Upper lobe of left lung (tissue), 6 donors: ENCODE measurements around the gene MVD. TPM values are rescaled to one million over a fixed set of nuclear protein-coding genes. Genes with fewer than 3 reads are reported as not detected.
"Not testable (repeated sequence)": the region's sequence is repeated elsewhere in the genome, so short reads cannot be mapped to it uniquely, and the experiment has no call there.

Experiments used
- ATAC-seq, 2 donors: fragments of 200-7000 bp; cut with Tn5 transposase; one replicate each; pipeline ENCODE4 v1.9.1; 2022; ENCODE audit warnings: mild to moderate bottlenecking in 2 of 2, moderate library complexity in 2 of 2; ENCODE audit not compliant: low FRiP score in 2 of 2
- DNase-seq, 2 donors: peaks; one replicate each; pipeline ENCODE4 v3.0.0-alpha.2; 2019 to 2020
- H3K27ac ChIP-seq, 4 donors: fragments of 200-600 bp; sonication (generic); one replicate each; pipeline ENCODE4 v1.5.1; 2016 to 2019
- H3K27me3 ChIP-seq, 4 donors: fragments of 200-600 bp; sonication (generic); one replicate each; pipeline ENCODE4 v1.5.1; 2017 to 2019
- H3K36me3 ChIP-seq, 4 donors: fragments of 200-600 bp; sonication (generic); one replicate each; pipeline ENCODE4 v1.5.1; 2016 to 2019
- H3K4me1 ChIP-seq, 4 donors: fragments of 200-600 bp; sonication (generic); one replicate each; pipeline ENCODE4 v1.5.1; 2018 to 2019
- H3K4me3 ChIP-seq, 4 donors: fragments of 200-600 bp; sonication (generic); one replicate each; pipeline ENCODE4 v1.5.1; 2017 to 2019; ENCODE audit warnings: mild to moderate bottlenecking in 2 of 4, moderate library complexity in 1 of 4
- H3K9me3 ChIP-seq, 4 donors: fragments of 200-600 bp; sonication (generic); one replicate each; pipeline ENCODE4 v1.5.1; 2018 to 2019
- CTCF ChIP-seq, 6 experiments: fragments of 450-650 bp in 4 of 6; fragments of 200-600 bp in 2 of 6; sonication (generic) in 2 of 6; IDR thresholded peaks; one replicate each; pipeline ENCODE4 v1.5.1; 2016 to 2019; ENCODE audit warnings: antibody characterized with exemption in 6 of 6
- EP300 ChIP-seq, 4 donors: sonication (generic); formaldehyde crosslinking; IDR thresholded peaks; one replicate each; pipeline ENCODE4 v1.5.1; 2017; ENCODE audit warnings: antibody characterized with exemption in 4 of 4, control low read depth in 2 of 4
- POLR2A ChIP-seq, 4 donors: fragments of 450-650 bp; IDR thresholded peaks; one replicate each; pipeline ENCODE4 v1.5.1; 2016 to 2017; ENCODE audit warnings: antibody characterized with exemption in 4 of 4, mild to moderate bottlenecking in 2 of 4
- POLR2AphosphoS5 ChIP-seq, 2 donors: sonication (generic); formaldehyde crosslinking; IDR thresholded peaks; one replicate each; pipeline ENCODE4 v1.5.1; 2017; ENCODE audit warnings: antibody characterized with exemption in 2 of 2
- WGBS, 2 donors: methylation state at CpG; one replicate each; pipeline ENCODE4 v1.1.5; 2017 to 2018; 5-methylcytosine and 5-hydroxymethylcytosine counted together
- total RNA-seq, 6 donors: library from RNA; depleted of rRNA in 4 of 6; stranded (reverse); fragments of >200 nt in 4 of 6; gene quantifications; one replicate each; pipeline versions ENCODE4 v1.1.0 to v1.2.1, GENCODE V29; 2016 to 2021
- donor health status: DM: no; HTN: no; CAD: no; lungs with moderate emphysema.
- donor health status: DM: no; HTN: yes; CAD: no; lungs with severe emphysema.

MVD gene
- total RNA-seq, 6 donors from 2014 or later, result 38.1 to 114 (median 90.5) TPM

- Histone ChIP-seq H3K27ac (no peak overlapping the region), H3K4me3 (no peak overlapping the region), H3K4me1 (peaks cover 0 to 6% (median 0%) of the 10 kb centered on the region in 4 donors), H3K36me3 (peaks cover 14 to 73% (median 53%) of the 10 kb centered on the region in 4 donors), H3K9me3 (no peaks in the 10 kb centered on the region), H3K27me3 (no peaks in the 10 kb centered on the region)
- WGBS, 2 donors, result 88 to 90% methylated on average over 45 to 49 of the region's 49 CpGs
- no peak for DNase-seq
- ATAC-seq, result no peak
- TF ChIP-seq POLR2AphosphoS5 (IDR thresholded peaks at IDR 0.05) (no peak), EP300 (IDR thresholded peaks at IDR 0.05) (no peak), CTCF (IDR thresholded peaks at IDR 0.05) (no peak), POLR2A (IDR thresholded peaks at IDR 0.05) (no peak)
Measured at GRCh38 chr16:88610909-88611812, 51.7 kb downstream of the MVD start.

- Histone ChIP-seq H3K4me3 (no peak overlapping the region), H3K27me3 (no peaks in the 10 kb centered on the region), H3K27ac (no peak overlapping the region), H3K9me3 (no peaks in the 10 kb centered on the region), H3K4me1 (no peaks in the 10 kb centered on the region), H3K36me3 (peaks cover 14 to 83% (median 63%) of the 10 kb centered on the region in 4 donors)
- DNase-seq (no peak), ATAC-seq (no peak)
- 92 to 100% methylated on average over 2 to 6 of the region's 6 CpGs for WGBS, 2 donors
- TF ChIP-seq EP300 (IDR thresholded peaks at IDR 0.05) (no peak), POLR2A (IDR thresholded peaks at IDR 0.05) (no peak), POLR2AphosphoS5 (IDR thresholded peaks at IDR 0.05) (no peak), CTCF (IDR thresholded peaks at IDR 0.05) (no peak)
Measured at GRCh38 chr16:88610080-88610479, 52.8 kb downstream of the MVD start.

GRCh38 chr16:88609426-88609825 is 53.5 kb downstream of the MVD start:
- not testable (repeated sequence) for ATAC-seq, H3K27me3 ChIP-seq, H3K4me1 ChIP-seq, H3K9me3 ChIP-seq, H3K27ac ChIP-seq, DNase-seq, H3K4me3 ChIP-seq
- H3K36me3 ChIP-seq, result peaks cover 14 to 86% (median 67%) of the 10 kb centered on the region in 4 donors
- 98 to 99% methylated on average over 8 of the region's 8 CpGs for WGBS, 2 donors

- Histone ChIP-seq H3K27ac (no peak overlapping the region), H3K4me1 (no peaks in the 10 kb centered on the region), H3K9me3 (no peaks in the 10 kb centered on the region), H3K36me3 (peaks cover 14 to 79% (median 64%) of the 10 kb centered on the region in 4 donors), H3K27me3 (no peaks in the 10 kb centered on the region), H3K4me3 (no peak overlapping the region)
- TF ChIP-seq CTCF (IDR thresholded peaks at IDR 0.05) (no peak), POLR2AphosphoS5 (IDR thresholded peaks at IDR 0.05) (no peak)
- no peak for ATAC-seq
- 80 to 82% methylated on average over 6 of the region's 6 CpGs for WGBS, 2 donors
- DNase-seq, result no peak
Measured at GRCh38 chr16:88608076-88608475, 54.8 kb downstream of the MVD start.

GRCh38 chr16:88606148-88606757 is 56.6 kb downstream of the MVD start:
- ATAC-seq, result no peak

More at GRCh38 chr16:88606148-88606757, 56.6 kb downstream of the MVD start:
- DNase-seq, result no peak
- TF ChIP-seq POLR2AphosphoS5 (IDR thresholded peaks at IDR 0.05) (no peak), POLR2A (IDR thresholded peaks at IDR 0.05) (no peak), CTCF (IDR thresholded peaks at IDR 0.05) (no peak), EP300 (IDR thresholded peaks at IDR 0.05) (no peak)
- Histone ChIP-seq H3K4me1 (peaks cover 3 to 13% (median 7%) of the 10 kb centered on the region in 4 donors), H3K4me3 (no peak overlapping the region), H3K9me3 (no peaks in the 10 kb centered on the region), H3K27me3 (no peaks in the 10 kb centered on the region), H3K36me3 (peaks cover 8 to 85% (median 57%) of the 10 kb centered on the region in 4 donors), H3K27ac (no peak overlapping the region)
- WGBS, 2 donors, result 84 to 91% methylated on average over 17 of the region's 17 CpGs
